ENCODE results near the gene KDM5C. TPM values are rescaled to one million over a fixed set of nuclear protein-coding genes. Genes with fewer than 3 reads are reported as not detected.

Gene KDM5C
- polyA plus RNA-seq, 1 donor from 2014 or later: 67.8 TPM

DNA sequence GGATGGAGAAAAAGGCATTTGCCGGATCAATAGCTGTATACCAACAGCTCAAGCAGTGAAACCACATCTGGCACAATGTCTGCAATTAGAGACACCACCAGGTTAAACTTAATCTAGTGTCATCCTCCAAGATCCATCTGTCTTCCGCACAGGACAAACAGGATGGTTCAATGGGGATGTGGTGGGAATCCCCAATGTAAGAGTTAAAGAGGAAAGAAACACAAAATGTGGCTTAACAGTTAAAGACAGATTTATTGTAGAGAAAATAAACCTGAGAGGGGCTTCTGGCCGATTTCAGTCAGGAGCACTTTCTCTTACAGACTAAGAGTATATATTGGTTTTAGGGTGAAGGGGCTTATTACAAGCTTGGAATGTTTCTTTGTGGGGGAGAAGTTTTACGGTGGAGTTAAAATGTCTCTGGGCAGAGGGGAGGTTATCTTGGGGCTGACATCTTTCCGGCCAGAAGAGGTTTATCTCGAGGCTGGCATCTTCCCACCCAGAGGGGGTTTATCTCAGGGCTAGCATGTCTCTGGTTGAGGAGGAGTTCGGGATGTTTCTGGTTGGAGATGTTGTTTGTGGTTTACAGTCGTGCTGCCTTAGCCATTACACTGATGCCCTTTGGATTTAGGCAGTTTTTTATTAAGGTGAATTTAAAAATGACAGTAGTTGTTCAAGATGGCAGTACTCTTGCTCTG is 69.3 kb downstream of the KDM5C start:
- no peak overlapping the region for H2AFZ ChIP-seq (ENCODE audit: low read depth, low read length)
- no peak overlapping the region for H3K27ac ChIP-seq (ENCODE audit: low read length)
- H3K9ac ChIP-seq (ENCODE audit: low read length): no peak overlapping the region
- no peaks in the 10 kb centered on the region for H3K9me2 ChIP-seq (ENCODE audit: insufficient read depth, low read length)
- no peak overlapping the region for H3K4me3 ChIP-seq (ENCODE audit: low read length)
- no peaks in the 10 kb centered on the region for H4K20me1 ChIP-seq (ENCODE audit: insufficient read depth)
- H3K27me3 ChIP-seq (ENCODE audit: insufficient read depth, low read depth, low read length): no peaks in the 10 kb centered on the region
- no peaks in the 10 kb centered on the region for H3K36me3 ChIP-seq (ENCODE audit: insufficient read depth, low read length)
- TF ChIP-seq SMC3 (conservative IDR thresholded peaks at IDR 0.05; ENCODE audit: poor library complexity) (no peak), RAD21 (conservative IDR thresholded peaks at IDR 0.05) (no peak), MXI1 (conservative IDR thresholded peaks at IDR 0.05; ENCODE audit: poor library complexity, severe bottlenecking) (no peak), POLR2AphosphoS5 (IDR thresholded peaks at IDR 0.05) (no peak), EZH2 (IDR thresholded peaks at IDR 0.05; ENCODE audit: borderline replicate concordance, insufficient read depth, low read length, poor library complexity, severe bottlenecking) (no peak), EP300 (conservative IDR thresholded peaks at IDR 0.05; ENCODE audit: poor library complexity, severe bottlenecking) (no peak), TAF1 (IDR thresholded peaks at IDR 0.05; ENCODE audit: low read depth) (no peak)
- TF ChIP-seq, protein P1, sequence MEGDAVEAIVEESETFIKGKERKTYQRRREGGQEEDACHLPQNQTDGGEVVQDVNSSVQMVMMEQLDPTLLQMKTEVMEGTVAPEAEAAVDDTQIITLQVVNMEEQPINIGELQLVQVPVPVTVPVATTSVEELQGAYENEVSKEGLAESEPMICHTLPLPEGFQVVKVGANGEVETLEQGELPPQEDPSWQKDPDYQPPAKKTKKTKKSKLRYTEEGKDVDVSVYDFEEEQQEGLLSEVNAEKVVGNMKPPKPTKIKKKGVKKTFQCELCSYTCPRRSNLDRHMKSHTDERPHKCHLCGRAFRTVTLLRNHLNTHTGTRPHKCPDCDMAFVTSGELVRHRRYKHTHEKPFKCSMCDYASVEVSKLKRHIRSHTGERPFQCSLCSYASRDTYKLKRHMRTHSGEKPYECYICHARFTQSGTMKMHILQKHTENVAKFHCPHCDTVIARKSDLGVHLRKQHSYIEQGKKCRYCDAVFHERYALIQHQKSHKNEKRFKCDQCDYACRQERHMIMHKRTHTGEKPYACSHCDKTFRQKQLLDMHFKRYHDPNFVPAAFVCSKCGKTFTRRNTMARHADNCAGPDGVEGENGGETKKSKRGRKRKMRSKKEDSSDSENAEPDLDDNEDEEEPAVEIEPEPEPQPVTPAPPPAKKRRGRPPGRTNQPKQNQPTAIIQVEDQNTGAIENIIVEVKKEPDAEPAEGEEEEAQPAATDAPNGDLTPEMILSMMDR (IDR thresholded peaks at IDR 0.05; ENCODE audit: poor library complexity, severe bottlenecking): no peak
- TF ChIP-seq, protein P2, sequence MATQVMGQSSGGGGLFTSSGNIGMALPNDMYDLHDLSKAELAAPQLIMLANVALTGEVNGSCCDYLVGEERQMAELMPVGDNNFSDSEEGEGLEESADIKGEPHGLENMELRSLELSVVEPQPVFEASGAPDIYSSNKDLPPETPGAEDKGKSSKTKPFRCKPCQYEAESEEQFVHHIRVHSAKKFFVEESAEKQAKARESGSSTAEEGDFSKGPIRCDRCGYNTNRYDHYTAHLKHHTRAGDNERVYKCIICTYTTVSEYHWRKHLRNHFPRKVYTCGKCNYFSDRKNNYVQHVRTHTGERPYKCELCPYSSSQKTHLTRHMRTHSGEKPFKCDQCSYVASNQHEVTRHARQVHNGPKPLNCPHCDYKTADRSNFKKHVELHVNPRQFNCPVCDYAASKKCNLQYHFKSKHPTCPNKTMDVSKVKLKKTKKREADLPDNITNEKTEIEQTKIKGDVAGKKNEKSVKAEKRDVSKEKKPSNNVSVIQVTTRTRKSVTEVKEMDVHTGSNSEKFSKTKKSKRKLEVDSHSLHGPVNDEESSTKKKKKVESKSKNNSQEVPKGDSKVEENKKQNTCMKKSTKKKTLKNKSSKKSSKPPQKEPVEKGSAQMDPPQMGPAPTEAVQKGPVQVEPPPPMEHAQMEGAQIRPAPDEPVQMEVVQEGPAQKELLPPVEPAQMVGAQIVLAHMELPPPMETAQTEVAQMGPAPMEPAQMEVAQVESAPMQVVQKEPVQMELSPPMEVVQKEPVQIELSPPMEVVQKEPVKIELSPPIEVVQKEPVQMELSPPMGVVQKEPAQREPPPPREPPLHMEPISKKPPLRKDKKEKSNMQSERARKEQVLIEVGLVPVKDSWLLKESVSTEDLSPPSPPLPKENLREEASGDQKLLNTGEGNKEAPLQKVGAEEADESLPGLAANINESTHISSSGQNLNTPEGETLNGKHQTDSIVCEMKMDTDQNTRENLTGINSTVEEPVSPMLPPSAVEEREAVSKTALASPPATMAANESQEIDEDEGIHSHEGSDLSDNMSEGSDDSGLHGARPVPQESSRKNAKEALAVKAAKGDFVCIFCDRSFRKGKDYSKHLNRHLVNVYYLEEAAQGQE (IDR thresholded peaks at IDR 0.05; ENCODE audit: borderline replicate concordance): no peak
- H3K79me2 ChIP-seq (replicated peaks; ENCODE audit: insufficient read depth, low read length): no peaks in the 10 kb centered on the region
- no peaks in the 10 kb centered on the region for H3K9me3 ChIP-seq (ENCODE audit: low read length)
- H3F3A ChIP-seq (ENCODE audit: insufficient read depth, low read length, poor library complexity, severe bottlenecking): no peaks in the 10 kb centered on the region
- H3K4me2 ChIP-seq (ENCODE audit: low read length): no peak overlapping the region

DNA sequence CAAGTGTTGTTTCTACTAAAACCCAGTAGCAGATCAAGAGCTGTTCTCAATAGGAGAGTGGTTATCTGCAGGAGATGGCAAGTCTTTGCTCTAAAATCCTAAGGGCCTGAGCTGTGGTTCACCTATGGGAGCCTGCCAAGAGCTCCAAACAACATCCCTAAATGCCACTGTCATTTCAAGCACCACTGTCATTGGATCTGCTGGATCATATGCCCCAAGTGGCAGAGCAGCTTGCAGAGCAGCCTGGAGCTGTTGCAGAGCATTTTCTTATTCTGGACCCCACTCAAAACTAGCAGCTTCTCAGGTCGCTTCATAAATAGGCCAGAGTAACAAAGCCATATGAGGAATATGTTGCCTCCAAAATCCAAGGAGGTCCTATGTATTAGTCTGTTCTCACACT is 71.4 kb downstream of the KDM5C start:
- no peaks in the 10 kb centered on the region for H3K79me2 ChIP-seq (replicated peaks; ENCODE audit: insufficient read depth, low read length)
- TF ChIP-seq, protein P2 (IDR thresholded peaks at IDR 0.05; ENCODE audit: borderline replicate concordance): no peak
- TF ChIP-seq POLR2AphosphoS5 (IDR thresholded peaks at IDR 0.05): no peak
- no peak for TF ChIP-seq EZH2 (IDR thresholded peaks at IDR 0.05; ENCODE audit: borderline replicate concordance, insufficient read depth, low read length, poor library complexity, severe bottlenecking)
- TF ChIP-seq RAD21 (conservative IDR thresholded peaks at IDR 0.05): no peak
- TF ChIP-seq, protein P1 (IDR thresholded peaks at IDR 0.05; ENCODE audit: poor library complexity, severe bottlenecking): no peak
- no peak for TF ChIP-seq MXI1 (conservative IDR thresholded peaks at IDR 0.05; ENCODE audit: poor library complexity, severe bottlenecking)
- TF ChIP-seq SMC3 (conservative IDR thresholded peaks at IDR 0.05; ENCODE audit: poor library complexity): no peak
- no peak for TF ChIP-seq TAF1 (IDR thresholded peaks at IDR 0.05; ENCODE audit: low read depth)
- TF ChIP-seq EP300 (conservative IDR thresholded peaks at IDR 0.05; ENCODE audit: poor library complexity, severe bottlenecking): no peak
- no peaks in the 10 kb centered on the region for H3K27me3 ChIP-seq (ENCODE audit: insufficient read depth, low read depth, low read length)

More for the DNA sequence above, 71.4 kb downstream of the KDM5C start:
- H2AFZ ChIP-seq (ENCODE audit: low read depth, low read length): no peak overlapping the region
- no peaks in the 10 kb centered on the region for H3K36me3 ChIP-seq (ENCODE audit: insufficient read depth, low read length)
- no peak overlapping the region for H3K4me2 ChIP-seq (ENCODE audit: low read length)
- H3K9me2 ChIP-seq (ENCODE audit: insufficient read depth, low read length): no peaks in the 10 kb centered on the region
- H3K9ac ChIP-seq (ENCODE audit: low read length): no peak overlapping the region
- no peaks in the 10 kb centered on the region for H4K20me1 ChIP-seq (ENCODE audit: insufficient read depth)
- H3K9me3 ChIP-seq (ENCODE audit: low read length): no peaks in the 10 kb centered on the region
- H3F3A ChIP-seq (ENCODE audit: insufficient read depth, low read length, poor library complexity, severe bottlenecking): no peaks in the 10 kb centered on the region
- H3K27ac ChIP-seq (ENCODE audit: low read length): no peak overlapping the region
- no peak overlapping the region for H3K4me3 ChIP-seq (ENCODE audit: low read length)

All from neural cell (in vitro differentiated cells).